Transverse colon (tissue), 1 donor: ENCODE measurements around the gene IL1RN.

Source experiments
- EP300 ChIP-seq: sonication (generic); formaldehyde crosslinking; IDR thresholded peaks from one replicate; pipeline ENCODE4 v1.6.1; 2017; ENCODE audit warnings: antibody characterized with exemption, low read depth
- POLR2A ChIP-seq: fragments of 450-650 bp; IDR thresholded peaks from one replicate; pipeline ENCODE4 v1.6.1; 2016; ENCODE audit warnings: antibody characterized with exemption, mild to moderate bottlenecking, moderate library complexity

GRCh38 chr2:113157897-113158753 is 30.7 kb downstream of the IL1RN start:
- TF ChIP-seq POLR2A (no peak), EP300 (no peak)
